MM.1S (cell line): ENCODE data around the gene MYOF.
"Not testable (repeated sequence)": the region's sequence is repeated elsewhere in the genome, so short reads cannot be mapped to it uniquely, and the experiment has no call there.

ENCODE experiments used
- CTCF ChIP-seq: fragments of 300-600 bp; sonication (generic); IDR thresholded peaks from 2 replicates; pipeline ENCODE4 v1.5.1; 2016; ENCODE audit warnings: antibody characterized with exemption, low read length, mixed read lengths
- EZH2 ChIP-seq: fragments of 300-600 bp; sonication (generic); optimal IDR thresholded peaks from 2 replicates; pipeline ENCODE3; 2017; ENCODE audit warnings: low read depth, mild to moderate bottlenecking, antibody characterized with exemption, low read length, mixed read lengths

DNA sequence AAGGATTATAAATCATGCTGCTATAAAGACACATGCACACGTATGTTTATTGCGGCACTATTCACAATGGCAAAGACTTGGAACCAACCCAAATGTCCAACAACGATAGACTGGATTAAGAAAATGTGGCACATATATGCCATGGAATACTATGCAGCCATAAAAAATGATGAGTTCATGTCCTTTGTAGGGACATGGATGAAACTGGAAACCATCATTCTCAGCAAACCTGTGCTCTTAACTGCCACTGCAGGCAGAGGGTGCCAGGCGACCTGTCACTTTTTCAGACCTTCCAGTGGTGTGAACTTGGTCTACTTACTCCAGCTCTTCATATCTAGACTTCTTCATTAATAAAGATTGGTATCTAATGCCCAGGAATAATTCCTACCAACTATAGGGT lies 14.5 kb downstream of the MYOF start:
- not testable (repeated sequence) for TF ChIP-seq EZH2, CTCF
